Hematopoietic multipotent progenitor cell treated with erythropoietin and hydrocortisone succinate and interleukin-3 and kit ligand, for 15 days (in vitro differentiated cells): ENCODE measurements around the gene TCP11.

Source experiments
- DNase-seq: peaks from one replicate; pipeline ENCODE4 v3.0.0-alpha.2; 2015; ENCODE audit warnings: low spot score

Gene TCP11

DNA sequence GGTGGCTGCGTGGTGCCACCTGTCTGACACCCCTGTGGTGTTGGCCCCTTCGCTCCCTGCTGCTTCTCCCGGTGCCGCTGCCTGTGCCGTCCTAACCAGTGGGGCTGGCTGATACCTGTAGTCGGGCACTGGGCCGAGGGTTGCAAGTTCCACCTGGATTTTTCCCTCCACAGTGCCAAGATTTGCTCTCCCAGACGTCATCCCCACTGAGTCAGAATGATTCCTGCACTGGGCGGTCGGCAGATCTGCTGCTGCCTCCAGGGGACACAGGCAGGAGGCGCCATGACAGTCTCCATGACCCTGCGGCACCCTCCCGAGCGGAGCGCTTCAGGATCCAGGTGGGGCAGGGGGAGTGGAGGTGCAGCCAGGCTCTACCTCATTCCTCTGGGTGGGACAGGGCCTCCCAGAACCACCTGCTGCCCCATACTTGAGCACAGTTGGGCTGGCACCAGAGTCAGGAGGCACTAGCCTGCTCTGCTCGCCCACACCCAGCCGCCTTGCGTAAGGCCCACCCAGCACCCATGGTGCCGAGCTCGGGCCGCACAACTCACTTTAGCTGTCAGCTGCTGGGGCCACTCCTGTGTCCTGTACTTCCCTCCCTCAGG is 60.2 kb downstream of the TCP11 start:
- no peak for DNase-seq

DNA sequence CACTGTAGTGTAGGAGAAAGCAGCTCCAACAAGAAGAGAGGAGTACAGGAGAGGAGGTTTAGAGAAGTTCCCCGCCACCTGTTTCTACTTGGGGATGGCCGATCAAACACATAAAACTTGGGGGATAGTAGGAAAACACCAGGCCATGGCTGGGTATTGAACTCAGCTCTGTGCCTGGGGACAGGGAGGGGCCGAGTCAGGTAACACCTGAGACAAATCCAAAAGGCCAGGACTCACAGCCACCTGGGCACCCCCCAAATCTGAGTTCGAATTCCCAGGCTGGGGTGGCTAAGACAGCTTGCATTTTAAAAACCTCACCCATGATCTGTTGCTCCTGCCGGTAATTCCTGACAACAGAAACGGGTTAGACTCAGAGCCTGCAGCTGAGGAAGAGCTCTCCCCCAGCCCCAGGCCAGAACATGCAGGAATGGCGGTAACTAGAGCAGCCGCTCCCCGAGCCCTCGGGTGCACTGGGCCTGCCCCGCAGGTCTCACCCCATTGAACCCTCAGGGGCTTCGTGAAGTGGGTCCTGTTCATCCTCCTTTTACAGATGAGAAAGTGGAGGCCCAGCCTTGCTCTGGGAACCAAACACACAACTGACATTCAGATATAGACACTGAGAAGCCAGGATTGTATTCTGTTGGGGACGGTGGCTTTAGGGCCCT is 61.0 kb downstream of the TCP11 start:
- DNase-seq: no peak

DNA sequence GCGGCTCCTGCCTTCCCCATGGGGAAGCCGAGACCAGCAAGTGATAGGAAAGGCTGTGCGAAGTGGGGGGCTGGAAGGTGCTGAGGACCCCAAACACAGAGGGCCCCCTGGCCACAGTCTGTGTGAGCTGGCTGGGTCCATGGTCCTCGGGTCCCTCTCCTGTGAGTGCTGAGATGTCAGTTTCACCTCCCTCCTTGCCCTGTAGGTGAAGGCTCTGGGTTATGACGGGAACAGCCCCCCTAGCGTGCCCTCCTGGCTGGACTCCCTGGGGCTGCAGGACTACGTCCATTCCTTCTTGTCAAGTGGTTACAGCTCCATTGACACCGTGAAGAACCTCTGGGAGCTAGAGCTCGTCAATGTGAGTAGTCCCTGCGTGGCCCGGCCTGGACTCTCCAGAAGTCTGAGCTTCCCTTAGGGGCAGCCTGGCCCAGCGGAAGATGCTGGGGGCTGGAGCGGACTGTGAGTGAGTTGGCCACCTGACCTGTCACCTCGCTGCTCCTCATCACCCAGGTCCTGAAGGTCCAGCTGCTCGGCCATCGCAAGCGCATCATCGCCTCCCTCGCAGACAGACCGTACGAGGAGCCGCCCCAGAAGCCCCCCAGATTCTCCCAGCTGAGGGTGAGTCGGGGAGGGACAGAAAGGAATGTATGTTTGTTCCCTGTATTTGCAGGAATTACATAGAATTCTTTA is 61.7 kb downstream of the TCP11 start:
- no peak for DNase-seq

DNA sequence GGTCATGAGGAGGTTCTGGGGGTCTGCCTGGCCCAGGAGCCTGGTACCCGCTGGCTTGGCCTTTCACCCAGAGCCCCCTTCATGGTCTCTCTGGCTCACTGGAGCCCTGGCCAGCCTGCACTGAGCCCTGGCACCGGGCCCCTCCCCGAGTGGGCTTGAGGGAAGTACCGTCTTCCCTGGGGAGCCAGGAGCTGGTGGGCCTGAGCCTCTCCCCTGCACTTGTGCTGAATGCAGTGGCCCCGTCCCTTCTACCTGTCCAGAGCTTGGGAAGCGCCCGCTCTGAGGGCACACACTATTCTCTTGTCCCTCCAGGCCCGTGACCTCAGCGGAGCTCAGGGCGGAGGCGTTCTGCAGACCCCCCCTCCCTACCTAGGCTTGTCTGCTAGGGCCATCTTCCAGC is 62.2 kb downstream of the TCP11 start:
- no peak for DNase-seq

DNA sequence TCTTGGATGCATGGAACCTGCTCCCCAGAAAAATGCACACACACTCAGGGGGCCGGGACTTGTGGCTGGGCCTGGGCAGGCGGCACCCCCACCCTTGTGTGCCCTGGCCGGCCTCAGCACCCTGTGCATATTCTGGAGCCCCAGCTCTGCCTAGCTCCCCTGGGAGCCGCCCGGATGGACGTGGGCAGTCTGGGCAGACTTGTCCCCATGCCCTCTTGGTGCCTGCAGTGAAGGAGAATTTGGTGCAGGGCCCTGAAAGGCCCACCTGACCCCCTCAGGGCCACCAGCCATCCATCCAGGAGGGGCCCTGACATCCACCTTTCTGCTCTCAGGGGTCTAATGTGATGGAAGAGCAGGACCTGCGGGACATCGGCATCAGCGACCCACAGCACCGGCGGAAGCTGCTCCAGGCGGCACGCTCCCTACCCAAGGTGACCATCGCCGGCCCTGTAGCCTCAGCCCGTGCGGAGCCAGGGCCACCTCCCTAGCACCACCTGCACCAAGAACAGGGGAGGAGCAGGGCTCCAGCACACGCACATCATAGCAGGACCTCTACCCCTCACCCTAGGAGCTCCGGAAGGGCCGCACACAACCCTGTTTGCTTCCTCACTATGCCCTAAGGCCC is 62.8 kb downstream of the TCP11 start:
- DNase-seq: no peak

DNA sequence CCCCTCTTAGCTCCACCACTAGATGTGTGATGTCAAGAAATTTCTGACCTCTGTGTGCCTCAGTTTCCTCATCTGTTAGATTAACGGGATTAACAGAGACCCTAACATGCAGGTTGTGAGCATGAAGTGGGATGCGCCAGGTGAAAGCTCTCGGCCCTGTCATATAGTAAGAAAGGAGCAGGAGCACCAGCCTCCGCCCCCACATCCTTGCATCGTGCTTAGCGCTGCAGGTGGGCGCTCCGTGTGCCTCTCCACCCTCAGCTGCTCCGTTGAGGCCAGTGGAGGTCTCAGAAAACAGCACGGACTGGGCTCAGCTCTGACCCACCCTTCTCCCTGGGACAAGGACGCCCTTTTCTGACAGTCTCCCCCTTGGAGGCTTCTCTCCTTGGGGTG is 63.4 kb downstream of the TCP11 start:
- no peak for DNase-seq

DNA sequence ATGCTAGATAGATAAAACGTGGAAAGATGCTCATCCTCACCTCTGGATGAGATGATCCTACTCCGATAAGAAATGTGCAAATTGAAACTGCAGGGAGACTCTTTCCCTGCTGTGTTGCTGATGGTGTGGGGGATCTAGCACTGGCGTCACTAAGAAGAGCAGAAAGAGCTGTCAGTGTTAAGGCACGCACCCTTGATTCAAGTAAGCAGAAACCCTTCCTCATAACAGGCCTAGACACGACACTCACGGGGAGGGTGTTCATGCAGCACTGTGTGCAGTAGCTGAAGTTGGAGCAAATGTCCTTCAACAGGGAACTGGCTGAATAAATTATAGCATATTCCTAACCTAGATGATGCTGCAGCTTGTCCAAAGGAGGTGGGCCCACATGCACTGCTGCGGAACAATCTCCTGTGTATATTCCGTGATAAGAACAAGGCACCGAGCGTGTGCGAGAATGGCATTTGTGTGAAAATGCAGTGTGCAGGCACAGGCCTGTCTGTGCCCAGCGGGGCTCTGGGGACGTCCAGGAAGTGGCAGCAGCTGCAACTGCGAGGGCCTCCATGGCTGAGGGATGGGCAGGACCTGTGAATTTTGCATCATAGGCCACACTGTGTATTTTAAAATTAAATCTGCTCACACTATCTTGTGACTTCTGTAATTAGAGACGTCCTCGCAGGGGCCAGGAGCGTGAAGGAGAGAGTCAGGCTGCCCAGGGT is 64.0 kb downstream of the TCP11 start:
- DNase-seq: no peak

DNA sequence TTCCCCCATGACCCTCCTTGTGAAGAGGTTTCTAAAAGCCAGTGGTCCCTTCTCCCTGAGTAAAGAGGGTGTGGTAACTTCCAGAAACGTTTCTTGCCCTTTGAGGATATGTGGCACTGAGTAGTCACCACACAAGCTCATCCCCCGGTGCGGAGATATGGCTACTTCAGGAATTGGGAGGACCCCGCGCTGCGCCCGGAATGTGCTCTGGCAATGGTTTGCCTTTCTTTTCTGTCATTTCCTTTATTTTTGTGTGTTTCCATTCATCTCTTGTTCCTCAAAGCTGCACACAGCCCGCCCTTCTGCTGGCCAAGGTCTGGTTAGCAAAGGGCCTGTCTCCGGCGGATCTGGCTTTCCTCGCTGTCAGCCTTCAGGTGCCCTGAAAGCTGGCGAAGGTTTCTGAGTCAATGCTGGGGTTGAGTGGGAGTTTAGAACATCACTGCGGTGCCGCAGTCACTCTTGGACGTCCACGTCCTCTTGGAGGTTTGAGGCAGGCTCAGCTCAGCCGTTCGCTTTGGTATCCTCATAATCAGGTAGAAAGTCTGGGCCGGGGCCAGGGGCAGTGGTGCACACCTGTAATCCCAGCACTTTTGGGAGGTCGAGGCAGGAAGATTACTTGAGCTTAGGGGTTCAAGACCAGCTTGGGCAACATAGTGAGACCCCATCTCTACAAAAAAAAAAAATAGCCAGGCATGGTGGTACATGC is 67.2 kb downstream of the TCP11 start:
- no peak for DNase-seq

DNA sequence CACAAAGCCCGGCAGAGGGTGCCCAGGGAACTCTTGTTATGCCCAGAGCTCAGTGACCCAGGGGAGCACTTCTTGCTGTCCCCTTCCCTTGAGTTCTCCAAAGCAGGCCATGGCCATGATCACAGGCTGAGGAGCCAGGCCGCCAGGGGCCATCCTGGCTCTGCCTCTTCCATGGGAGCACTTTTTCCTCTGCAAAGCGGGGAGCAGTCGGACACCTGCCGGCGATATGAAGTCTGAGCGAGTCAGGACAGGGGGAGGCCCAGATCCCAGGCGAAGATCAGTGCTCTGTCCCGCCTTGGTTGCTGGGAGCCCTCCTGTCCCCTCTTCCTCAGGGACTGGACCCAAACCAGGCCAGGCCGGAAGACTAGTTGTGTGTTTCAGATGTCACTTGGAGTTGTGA is 67.9 kb downstream of the TCP11 start:
- DNase-seq: no peak

DNA sequence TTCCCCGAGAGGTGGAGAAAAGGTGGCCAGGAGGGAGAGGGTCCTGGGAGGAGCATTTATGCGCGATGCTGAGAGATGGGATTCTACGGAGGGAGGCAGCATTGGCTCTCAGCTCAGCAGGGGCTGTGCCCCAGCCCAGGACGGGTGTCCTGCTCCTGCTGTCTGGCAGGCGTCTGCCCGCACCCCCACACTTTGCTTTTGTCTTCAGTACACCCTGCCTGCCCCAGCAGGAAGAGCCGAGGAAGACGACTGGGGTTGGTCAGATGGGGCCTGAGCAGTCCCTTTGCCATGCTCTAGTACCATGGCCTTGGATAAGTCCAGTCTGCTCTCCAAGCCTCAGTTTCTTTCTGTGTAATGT is 68.5 kb downstream of the TCP11 start:
- no peak for DNase-seq

DNA sequence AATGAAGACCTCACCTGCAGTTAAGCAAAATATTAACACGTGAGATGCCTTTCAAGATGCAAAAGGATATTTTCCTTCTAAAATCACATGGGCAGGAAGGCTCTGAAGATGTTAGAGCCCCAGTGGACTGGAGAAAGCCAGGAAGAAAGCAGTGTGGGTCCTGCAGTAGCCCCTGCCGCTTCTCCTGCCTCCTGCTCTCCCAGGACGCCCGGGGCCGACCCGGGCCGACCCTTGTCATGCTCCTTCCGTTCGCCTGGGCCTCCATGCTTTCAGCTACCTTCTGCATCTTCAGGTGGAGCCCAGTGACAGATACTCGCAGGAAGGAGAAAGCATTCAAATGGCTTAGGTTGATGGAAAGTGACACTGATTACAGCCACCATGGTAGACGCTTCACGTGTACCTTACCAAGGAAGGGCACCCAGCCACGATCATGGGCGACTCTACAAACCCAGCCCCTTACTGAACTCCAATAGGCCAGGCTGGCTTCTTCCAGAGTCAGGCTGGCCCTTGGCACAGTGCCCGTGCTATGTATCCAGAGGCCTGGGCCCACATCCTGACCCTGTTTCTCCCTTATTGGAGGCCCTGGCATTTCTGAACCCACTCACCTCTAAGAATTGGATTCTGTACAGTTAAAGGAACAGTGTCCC is 69.0 kb downstream of the TCP11 start:
- DNase-seq: no peak

DNA sequence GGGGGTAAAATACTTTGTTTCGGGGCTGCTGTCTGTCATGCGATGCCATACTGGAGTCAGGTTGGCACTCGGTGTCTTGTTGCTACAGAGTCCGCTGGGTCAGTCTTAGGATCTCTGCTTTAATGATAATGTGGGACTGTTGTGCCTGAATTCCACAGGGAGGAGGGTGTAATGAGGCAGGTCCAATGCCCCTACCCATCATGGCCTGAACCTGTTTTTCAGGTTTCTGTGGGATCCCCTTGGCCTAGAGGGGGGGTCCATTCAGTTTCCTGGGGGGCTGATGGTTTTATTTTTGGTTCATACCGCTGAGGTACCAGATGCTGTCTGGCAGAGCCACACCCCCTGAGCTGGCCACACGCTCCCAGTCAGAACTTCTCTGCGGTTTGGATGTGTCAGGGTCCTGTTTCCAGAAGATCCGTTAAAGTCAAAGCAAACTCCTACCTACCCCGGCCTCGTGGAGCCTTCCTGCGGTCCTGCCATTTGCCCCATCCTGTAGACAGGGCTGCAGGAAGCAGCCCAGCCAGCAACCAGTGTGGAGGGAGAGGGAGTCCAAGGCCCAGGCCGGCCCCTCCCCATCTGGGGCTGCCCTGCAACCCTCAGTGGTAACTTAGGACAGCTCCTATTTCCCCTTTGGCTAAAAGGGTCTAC is 69.7 kb downstream of the TCP11 start:
- DNase-seq: no peak

DNA sequence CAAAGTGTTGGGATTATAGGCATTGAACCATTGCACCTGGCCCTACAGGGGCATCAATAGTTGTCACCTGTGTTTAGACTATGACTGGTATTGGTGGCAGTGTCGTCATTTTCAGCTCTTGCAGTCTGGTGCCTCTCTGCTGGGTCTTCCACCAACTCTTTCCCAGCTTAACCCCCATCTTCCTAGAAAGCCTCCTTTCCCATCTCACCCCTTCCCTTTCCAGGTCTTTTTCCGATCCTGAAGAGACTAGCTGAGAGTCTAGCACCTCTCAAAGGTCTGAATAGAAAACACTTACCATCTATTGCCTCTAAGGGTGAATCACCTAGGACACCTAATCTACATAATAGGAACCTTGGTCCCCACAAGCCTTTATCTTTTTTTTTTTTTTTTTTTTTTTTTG is 71.0 kb downstream of the TCP11 start:
- DNase-seq: no peak

DNA sequence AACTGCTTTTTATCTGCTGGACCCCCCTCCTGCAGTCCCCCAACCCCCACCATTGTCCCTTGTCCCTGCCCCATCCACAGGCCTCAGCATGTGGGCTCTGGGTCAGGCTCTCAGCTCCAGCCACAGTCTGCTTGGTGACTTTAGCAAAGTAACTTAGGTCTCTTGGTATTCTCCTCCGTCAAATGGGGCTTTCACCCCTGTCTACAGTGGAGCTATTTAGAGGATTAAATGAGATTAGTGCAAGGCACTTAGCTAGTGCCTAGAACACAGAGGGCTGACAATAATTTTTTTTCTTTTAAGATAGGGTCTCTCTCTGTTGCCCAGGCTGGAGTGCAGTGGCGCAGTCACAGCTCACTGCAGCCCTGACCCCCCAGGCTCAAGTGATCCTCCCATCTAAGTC is 71.9 kb downstream of the TCP11 start:
- DNase-seq: no peak

DNA sequence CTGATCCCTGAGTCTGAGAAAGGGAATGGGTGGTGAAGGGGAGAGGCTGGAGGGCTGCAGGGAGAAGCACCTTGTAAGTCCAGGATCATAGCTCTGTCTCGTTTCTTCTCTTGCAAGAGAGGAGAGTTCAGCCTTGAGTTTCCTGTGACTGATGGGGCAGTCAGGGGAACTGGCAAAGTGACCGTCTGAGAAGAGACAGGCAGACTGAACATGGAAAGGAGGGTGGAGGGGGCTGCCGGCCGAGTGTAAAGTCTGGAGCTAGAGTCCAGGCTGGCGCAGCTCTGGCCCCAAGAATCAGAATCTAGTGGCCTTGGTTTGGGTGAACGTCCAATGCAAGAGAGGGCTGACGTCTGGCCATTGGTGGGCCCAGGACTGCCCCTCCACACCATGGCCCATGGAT is 72.5 kb downstream of the TCP11 start:
- no peak for DNase-seq

DNA sequence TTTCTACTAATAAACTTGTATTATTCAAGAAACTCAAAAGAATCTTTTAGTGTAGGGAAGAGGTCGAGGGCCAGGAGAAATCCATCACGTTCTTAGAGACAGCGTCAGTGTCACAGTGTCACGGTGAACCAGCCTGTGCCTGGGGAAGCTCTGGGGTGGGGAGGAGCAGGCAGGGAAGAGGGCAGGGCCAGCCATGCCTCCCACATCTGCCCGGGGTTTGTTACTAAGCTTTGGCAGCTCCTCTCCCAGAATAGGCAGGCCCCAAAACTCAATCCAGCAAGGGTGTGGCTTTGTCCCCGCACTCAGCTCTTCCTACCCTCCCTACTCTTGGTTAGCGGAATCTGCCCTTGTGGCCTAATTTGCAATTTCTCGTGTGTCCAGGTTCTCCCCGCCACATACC is 72.9 kb downstream of the TCP11 start:
- DNase-seq: no peak
